NCI-H82 (cell line): ENCODE results near the gene CFAP65.

ENCODE experiments used
- DNase-seq: peaks from one replicate; lab custom pipeline; 2025; lab: John Stamatoyannopoulos, UW

CFAP65 gene

GRCh38 chr2:219059725-219060682 lies 18.7 kb upstream of the CFAP65 start:
- no peak for DNase-seq

DNA sequence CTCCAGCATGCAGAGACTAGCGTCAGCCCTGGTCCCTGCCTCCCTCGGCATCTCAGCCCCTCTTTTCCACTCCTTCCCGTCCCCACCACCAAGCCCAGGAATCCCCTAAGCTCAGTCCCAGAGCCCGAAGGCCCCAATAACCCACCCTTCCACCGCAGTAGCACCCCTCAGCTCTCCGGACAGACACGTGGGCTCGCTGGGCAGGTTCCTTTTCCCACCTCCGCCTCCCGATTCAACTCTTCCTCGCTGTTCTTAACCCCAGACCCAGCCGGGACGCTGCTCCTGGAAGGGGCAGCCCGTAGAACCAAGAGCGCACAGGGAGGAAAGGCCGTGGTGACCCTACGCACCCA lies 18.0 kb upstream of the CFAP65 start:
- DNase-seq = no peak

DNA sequence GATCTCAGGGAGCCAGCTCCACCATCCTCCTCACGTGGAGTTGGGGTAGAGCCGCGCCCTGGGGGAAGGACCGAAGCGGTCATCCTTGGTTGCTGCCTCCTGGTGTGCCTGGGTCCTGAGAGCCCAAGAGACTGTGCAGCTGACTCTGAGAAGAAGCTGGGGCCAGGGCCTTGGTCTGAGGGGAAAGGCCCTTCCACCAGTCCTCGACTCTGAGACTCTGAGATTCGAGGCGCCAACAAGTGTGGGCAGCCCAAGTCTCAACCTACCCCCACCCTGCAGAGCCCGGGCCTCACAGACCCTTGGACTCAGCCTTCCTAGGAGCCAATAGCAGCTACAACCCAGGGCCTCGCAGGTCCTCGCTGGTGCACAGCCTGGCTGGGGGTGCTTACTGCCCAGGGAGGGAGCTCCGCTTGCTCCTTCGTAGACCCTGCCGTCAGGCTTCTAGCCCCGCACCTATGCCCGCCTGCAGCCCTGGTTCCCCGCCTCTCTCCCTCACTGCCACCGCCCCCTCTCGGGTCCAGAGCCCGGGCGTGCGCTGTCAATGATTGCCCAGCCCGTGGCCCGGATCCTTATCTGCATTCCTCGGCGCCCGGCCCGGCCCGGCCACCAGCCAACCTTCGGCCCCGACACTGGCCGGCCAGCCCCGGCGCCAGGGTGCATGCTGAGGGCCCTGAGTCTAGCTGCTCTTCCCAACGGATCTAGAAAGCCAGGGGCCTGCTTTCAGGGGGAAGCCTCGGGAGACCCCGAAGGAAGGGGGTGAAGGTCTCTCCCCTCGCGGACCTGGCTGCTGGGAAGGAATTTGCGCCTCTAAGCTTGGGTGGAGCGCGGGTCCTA lies 17.4 kb upstream of the CFAP65 start:
- DNase-seq = no peak

DNA sequence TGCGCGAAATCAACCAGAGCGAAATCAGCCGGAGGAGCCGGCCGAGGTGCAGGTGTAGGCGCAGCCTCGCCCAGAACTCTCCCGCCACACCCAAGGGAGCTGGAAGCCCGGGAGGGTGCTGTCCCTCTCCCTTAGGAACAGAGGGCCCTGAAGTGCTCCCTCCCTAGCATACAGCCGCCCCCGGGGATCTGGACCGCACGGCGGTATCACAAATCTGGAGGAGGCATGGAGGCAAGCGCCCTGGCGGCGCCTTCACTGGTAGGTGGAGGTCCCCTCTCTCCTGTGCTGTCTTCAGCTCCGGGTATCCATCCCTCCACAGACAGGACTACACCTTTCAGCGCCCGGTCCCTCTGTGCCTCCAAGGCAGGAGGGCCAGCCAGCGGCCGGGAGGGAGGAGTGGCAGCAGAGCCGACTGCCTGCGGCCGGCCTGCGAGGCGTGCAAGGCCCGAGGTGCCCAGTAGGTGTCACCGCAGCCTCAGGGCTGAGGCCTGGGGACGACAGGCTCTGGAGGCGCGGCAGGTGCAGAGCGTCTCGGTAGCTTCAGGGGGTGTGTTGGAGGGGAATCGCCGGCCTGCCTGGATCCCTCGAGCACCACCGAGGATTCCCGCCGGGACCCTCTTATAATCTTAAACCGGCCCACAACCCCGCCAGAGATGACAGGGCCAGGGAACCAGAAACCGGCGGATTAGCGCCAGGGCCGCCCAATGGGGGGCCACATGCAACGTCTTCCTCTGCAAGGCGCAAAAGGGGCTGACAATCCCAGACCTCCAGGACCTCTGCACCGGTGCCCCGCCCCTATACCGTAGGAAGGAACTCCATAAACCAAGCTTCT lies 16.6 kb upstream of the CFAP65 start:
- peak; percentile 90 for DNase-seq

DNA sequence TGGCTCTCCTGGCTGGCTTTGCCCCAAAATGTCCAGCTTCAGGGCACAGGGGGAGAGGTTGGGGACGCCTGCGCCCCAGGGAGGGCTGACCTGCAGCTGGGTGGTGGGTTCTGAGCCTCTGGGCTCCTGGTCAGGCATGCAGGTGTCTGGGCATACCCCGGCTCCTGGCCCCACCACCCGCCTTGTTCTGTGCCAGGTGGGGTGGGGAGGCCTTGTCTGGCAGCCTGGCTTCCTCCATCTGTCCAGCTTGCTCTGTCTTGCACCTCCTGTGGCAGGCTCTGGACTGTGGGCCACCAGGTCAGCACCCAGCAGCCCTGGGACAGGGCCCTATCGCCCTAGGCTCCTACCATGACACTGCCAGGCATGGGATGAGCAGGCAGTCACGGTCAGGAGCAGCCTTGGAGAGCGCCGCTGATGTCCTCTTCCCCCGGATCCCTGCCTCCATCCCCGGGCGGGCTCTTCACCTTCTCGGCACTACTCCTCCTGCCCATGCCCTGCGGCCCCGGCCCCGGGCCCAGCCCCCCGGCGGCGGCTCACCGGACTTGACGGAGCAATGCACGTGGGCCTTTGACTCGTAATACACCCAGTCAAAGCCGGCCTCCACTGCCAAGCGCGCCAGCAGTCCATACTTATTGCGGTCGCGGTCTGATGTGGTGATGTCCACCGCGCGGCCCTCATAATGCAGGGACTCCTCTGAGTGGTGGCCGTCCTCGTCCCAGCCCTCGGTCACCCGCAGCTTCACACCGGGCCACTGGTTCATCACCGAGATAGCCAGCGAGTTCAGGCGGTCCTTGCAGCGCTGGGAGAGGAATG lies 15.8 kb upstream of the CFAP65 start:
- no peak for DNase-seq

DNA sequence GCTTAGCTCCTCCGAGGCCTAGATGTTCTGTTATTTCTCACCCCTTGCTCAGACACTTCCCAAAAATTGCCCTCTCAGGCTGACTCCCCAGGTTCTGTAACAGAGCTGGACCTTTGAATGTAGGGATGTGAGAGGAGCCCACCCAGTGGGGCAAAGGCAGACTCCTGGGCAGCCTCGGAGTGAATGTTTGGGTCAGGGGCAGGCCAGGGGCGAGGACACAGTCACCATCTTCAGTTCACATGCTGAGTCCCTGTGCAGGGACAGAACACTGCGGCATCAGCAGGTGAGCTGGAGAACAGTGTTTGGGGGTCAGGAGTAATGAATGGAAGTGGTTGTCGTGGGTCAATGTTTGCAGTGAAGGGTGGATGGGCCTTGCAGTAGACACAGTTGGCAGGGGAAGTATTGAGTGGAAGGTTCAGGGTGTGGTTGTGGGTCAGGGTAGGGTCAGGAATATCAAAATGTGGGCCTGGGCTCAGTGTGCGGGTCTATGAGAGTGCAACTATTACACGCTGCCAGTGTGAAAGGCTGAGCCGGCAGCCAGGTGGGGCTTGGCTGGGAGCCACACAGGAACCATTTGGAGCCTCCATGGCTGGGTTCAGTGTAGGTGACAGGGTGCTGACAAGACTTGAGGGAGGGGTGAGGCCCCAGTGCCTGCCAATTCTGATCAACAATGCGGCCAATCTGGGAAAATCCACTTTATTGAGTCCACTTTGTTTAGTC lies 15.0 kb upstream of the CFAP65 start:
- DNase-seq = no peak

DNA sequence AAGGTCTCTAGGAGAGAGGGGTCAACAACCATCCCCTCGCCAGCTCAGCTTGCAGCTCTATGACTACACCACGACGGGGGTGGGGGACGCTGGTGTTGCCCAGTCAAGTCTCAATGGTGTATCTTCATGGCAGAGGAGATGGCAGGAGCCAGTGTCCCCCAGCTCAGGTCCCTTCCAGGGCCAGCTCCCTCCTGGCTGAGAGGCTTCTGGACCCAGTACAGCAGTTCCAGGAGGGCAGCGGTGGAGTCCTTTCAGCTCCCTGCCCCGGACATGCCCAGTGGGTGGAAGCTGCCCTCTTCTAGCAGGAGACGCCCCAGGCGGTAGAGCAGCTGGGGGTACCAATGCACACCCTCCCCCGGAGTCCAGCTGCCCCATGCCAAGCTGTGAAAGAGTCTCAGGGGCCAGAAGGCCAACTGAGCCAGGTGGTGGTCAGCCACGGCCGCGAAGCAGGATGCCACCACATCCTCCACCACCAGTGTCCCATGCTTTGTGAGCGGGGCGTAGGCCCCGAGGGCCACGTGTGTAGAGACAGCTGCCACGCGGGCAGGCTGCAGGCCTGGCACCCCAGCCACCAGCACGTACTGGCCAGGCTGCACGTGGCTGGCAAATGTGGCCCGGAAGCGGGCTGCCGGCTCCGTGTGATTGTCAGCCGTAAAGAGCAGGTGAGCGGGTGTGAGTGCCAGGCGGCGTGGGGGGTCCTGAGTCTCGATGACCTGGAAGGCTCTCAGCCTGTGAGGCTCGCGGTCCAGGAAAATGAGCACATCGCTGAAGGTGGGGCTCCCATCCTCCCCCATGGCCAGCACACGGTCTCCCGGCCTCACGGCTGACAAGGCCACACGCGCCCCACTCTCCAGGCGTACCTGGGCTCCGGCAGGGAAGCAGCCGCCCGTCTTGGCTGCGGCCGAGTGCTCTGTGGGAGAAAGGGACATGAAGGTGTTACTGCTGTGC lies 13.9 kb upstream of the CFAP65 start:
- DNase-seq = no peak

DNA sequence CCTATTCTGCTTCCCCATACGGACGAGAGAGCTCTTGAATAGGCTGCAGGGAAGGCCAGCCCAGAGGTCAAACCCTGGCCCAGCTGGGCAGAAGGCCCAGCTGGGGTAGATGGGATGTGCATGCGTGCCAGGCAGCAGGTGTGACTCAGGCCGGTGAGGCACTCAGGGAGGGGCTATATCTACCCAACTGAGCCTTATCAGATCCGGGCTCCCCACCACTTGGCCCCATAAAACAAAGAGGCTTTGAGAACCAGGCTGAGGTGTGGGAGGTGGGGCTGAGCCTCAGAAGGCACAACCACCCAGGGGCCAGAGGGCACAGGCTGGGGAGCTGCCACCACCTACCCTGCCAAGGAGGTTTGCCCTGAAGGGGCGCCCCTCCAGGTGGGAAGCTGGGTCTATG lies 8.0 kb upstream of the CFAP65 start:
- DNase-seq = no peak

GRCh38 chr2:219045937-219046550 lies 4.7 kb upstream of the CFAP65 start:
- DNase-seq = no peak

- no peak for DNase-seq
Measured at GRCh38 chr2:219042750-219043149, 1.4 kb upstream of the CFAP65 start.

DNA sequence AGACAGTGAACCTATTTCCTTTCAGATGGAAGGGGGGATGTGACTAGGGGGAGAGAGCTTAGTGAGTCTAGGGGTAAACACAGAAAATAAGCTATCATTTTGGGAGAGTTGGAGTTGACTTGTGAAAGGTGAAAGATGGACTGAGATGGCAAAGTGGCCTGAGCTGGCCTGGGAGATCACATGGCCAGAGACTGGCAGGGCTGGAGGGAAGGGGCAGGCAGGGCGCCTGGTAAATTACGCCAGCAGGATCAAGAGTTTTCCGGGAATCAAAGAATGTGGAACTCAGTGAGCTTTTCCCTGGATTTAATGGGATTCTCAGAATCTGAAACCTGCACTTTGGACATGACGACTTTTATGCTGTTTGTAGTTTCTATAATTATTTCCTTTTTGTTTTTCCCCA lies 841 bp upstream of the CFAP65 start:
- no peak for DNase-seq

- no peak for DNase-seq
Measured at GRCh38 chr2:219038600-219038999, 2.7 kb downstream of the CFAP65 start.

GRCh38 chr2:219037783-219038499 lies 3.4 kb downstream of the CFAP65 start:
- DNase-seq = no peak

- DNase-seq = no peak
Measured at GRCh38 chr2:219035942-219036341, 5.4 kb downstream of the CFAP65 start.

GRCh38 chr2:219034823-219035222 lies 6.5 kb downstream of the CFAP65 start:
- no peak for DNase-seq

DNA sequence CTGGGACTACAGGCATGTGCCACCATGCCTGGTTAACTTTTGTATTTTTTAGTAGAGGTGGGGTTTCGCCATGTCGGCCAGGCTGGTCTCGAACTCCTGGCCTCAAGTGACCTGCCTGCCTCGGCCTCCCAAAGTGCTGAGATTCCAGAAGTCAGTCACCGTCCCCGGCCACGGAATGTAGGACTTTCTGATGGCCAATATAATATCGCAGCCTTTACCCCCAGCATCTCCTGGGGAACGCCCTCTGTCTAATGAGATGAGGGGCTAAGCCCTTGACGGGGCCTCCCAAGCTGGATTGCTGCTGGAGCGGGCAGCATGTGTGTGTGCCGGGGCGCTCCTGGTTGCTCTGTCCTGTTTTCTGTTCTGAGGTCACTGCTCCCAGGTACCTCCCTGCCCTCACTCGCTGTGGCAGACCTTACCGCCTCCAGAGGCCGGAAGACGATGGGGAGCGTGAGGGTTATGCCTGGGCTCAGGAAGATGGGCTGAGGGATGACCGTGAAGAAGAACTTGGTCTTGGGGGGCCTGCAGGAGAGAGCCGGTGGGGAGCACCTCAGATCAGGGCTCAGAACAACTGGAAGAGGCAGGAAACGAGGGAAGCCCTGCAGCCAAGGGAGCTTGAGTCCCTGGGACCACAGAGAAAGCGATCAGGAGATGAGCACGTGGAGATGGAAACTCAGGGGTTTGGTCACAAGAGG lies 9.1 kb downstream of the CFAP65 start:
- peak; percentile 89 for DNase-seq

DNA sequence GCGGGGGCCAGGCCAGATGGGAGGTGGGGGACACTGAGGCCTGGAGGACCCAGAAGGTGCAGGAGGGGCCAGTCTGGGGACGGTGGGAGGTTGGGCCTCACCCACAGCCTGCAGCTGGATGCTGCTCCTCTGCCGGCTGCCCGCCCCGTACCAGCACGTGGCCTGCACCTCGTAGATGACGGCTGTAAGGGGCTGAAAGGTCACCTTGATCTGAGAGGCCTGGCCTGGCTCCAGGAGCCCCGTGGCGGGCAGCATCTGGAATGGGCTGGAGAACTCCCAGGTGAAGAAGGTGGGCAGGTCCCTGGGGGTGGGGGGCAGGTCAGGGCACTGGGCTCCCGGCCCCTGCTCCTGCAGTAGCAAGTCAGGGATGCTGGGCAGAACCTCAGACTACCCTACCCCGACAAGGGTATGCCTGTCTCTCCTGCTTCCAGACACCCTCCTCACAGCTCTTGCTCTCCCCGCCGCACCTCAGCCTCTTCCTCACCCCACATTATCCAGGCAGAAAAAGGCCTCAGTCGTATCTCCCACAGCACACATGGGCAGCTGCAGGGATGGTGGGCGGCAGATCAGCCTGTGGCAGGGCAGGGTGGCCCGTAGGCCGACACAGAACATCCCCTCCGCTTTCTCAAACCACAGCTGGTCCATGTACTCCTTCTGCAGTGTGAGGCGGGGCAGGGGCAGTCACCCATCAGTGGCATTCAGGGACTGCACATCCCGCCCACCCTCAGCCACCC lies 10.1 kb downstream of the CFAP65 start:
- no peak for DNase-seq
